DMS79 treated with DMSO at 0.1 percent for 48 hours (cell line): ENCODE data around the gene SMTN.

Experiments
- DNase-seq: peaks from one replicate; lab custom pipeline; 2025; lab: John Stamatoyannopoulos, UW

Gene SMTN

GRCh38 chr22:31127181-31127772 is 46.2 kb downstream of the SMTN start:
- no peak for DNase-seq

GRCh38 chr22:31128156-31128555 is 47.0 kb downstream of the SMTN start:
- DNase-seq = no peak

- no peak for DNase-seq
These were observed 49.8 kb downstream of the SMTN start for GRCh38 chr22:31130873-31131272.

DNA sequence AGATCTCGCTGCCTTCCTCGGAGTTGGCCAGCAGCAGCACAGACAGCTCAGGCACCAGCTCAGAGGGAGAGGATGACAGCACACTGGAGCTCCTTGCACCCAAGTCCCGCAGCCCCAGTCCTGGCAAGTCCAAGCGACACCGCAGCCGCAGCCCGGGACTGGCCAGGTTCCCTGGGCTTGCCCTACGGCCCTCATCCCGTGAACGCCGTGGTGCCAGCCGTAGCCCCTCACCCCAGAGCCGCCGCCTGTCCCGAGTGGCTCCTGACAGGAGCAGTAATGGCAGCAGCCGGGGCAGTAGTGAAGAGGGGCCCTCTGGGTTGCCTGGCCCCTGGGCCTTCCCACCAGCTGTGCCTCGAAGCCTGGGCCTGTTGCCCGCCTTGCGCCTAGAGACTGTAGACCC is 52.8 kb downstream of the SMTN start:
- no peak for DNase-seq

DNA sequence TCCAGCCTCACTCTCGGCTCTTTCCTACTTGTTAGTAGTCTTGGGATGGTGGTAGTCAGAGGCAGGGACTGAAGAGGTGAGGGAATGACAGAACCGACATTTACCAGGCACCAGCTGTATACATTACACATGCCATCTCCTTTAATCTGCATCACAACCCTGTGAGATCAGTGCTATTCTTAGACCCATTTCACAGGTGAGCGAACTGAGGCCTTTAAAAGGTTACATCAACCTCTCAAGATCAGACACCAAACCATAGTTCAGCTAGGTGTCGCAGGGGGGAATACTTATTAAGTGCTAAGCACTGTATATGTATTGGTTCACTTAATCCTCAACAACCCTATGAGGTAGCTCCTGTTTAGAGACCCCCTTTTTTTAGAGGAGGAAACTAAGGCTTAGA is 53.6 kb downstream of the SMTN start:
- no peak for DNase-seq

DNA sequence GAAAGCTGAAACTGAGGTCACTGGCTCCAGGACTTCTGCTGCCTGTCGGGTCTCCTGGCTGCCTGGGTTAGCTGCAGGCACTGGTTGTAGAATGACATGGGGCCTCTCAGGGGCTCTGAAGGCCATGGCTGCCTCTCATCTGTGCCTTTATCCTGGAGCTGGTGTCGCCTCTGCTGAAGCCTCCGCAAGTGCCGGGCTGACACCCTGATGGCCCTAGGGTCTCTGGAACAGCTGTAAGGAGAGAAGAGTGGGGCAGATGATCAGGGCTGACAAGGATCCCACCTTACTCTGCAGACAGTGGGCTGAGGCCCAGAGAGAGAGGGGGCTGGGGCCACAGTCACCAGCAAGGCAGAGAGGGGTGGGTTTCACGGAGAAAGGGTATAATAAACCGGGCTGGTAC is 54.6 kb downstream of the SMTN start:
- no peak for DNase-seq

GRCh38 chr22:31136155-31136554 is 55.0 kb downstream of the SMTN start:
- no peak for DNase-seq

- no peak for DNase-seq
These were observed 55.6 kb downstream of the SMTN start for GRCh38 chr22:31136711-31137110.

DNA sequence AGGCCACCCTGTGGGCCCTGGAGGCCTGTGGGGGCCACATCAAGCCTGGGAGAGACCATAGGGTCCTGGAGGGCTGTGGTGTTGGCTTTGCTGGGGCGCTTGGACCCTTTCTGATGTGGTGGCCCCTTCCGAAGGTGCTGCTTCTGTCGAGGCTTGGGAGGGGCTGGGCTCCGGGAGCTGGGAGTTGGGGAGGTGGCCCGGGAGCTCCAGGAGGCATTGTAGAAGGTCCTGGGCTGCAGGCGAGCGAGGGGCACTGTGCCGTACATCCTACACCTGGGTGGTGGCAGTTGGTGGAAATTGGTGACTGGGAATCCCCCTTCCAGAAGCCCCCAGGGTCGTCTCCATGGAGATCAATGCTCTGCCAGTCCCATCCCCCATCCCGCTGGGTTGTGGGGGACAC is 56.6 kb downstream of the SMTN start:
- no peak for DNase-seq

GRCh38 chr22:31138126-31138525 is 57.0 kb downstream of the SMTN start:
- DNase-seq = no peak

DNA sequence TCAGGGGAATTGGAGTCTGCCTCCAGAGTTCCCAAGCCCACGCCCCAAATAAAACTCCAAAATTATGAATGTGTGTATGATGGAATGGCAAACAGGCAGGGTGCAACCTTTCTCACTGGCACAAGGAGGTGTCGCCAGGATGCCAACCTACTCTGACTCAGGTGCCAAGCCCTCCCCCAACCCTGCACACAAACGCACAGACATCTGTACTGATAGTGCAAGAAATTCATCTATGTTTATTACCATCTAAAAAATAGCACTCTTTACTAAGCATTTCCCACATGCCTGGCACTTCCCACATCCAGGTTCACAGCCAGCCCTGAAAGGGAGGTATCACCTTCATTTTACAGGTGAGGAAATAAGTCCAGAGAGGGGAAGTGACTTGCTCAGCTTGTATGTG is 57.9 kb downstream of the SMTN start:
- DNase-seq = no peak

GRCh38 chr22:31139866-31140716 is 59.0 kb downstream of the SMTN start, which contains the start of gene PLA2G3:
PLA2G3 (minus strand) TSS chr22:31140508; CDS start chr22:31140354, 154 bp downstream.
- DNase-seq = peak; percentile 74

DNA sequence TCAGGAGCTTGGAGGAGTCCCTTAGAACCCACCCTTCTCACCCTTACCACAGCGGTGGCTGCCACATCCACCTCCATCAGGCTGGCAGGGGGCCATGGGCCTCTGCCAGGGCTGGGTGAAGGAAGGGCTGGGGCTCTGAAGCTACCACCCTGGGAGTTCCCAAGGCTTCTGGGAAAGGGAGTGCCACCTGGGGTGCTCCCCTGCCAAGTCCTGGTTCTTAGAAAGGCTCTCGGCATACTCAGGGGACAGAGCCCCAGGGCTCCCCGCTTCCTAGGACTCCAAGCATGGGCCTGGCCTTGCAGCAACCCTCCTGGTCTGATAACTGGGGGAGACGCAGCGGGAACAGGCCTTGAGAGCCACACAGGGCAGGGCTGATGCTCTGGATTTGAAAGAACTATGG is 59.6 kb downstream of the SMTN start:
- no peak for DNase-seq

DNA sequence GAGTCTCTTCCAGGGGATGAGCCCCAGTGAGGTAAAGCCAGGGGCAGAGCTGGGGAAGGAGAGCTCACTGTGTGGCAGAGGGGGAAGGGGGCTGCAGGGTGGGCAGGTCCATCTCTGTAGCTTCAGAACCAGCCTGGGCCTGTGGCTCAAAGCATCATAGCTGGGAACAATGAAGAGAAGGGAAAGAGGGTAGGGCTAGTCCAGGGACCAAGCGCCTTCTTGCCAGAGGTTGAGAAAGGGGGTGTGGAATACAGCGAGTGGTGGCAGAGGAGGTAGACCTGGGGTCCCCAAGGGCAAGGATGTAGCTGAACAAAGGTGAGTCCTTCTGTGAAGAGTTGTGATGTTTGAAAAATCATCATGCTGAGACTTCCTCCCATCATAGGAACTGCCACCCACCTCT is 60.4 kb downstream of the SMTN start:
- DNase-seq = no peak

DNA sequence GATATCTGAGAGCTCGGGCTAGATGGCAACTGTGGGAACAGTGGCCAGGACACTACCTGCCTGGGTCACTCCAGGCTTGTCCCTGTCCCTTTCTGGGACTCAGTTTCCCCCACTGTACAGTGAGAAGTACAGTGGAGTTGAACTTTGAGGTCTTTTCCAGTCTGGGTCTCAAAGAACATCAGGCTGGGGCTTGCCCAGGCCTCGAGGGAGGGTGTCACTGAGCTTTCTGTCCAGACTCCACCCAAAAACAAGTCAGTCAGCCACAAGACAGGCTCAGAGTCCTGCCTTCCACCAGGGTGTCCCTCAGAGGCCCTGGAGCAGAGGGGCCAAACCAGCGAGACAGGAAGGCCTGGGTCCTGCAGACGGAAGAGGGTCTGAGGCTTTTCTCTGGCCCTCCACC is 61.2 kb downstream of the SMTN start:
- DNase-seq = no peak

GRCh38 chr22:31143038-31143437 is 61.9 kb downstream of the SMTN start:
- no peak for DNase-seq

DNA sequence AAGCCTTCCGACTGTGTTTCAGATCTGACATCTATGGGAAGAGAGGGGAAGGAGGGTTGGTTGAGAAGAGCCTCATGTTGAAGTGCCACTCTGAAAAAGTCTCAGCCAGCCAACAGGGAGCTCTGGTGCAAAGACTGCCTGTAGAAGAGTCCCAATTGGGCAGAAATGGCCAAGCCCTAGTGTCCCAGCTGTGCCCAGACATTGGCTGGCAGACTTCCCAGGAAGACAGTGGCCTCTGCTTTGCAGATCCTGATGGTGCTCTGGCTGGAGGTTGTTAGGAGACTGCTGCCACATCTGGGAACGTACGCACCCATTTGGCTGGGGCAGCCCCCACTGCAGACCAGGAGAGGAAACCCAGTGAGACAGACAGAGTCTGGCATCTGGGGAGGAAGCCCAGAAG is 62.4 kb downstream of the SMTN start:
- DNase-seq = no peak

- no peak for DNase-seq
These were observed 63.1 kb downstream of the SMTN start for GRCh38 chr22:31144223-31144622.

GRCh38 chr22:31148488-31148887 is 67.4 kb downstream of the SMTN start:
- DNase-seq = no peak

- DNase-seq = peak; percentile 17
These were observed 68.0 kb downstream of the SMTN start for GRCh38 chr22:31148953-31149627.

GRCh38 chr22:31150615-31151014 is 69.5 kb downstream of the SMTN start:
- DNase-seq = no peak

- no peak for DNase-seq
These were observed 70.8 kb downstream of the SMTN start for GRCh38 chr22:31151872-31152271.

- no peak for DNase-seq
These were observed 72.2 kb downstream of the SMTN start for GRCh38 chr22:31153357-31153756.
